Neural progenitor cell (in vitro differentiated cells): Measurements from ENCODE around the gene SIDT2.

Experiments used
- CTCF ChIP-seq: fragments of 200-600 bp; sonication (generic); IDR thresholded peaks from 2 replicates; pipeline ENCODE4 v1.5.1; 2017; ENCODE audit warnings: antibody characterized with exemption, mild to moderate bottlenecking
- EZH2 ChIP-seq: fragments of 200-600 bp; sonication (generic); IDR thresholded peaks from 2 replicates; pipeline ENCODE4 v1.6.1; 2017; ENCODE audit warnings: antibody characterized with exemption, mild to moderate bottlenecking, moderate library complexity
- EZH2phosphoT487 ChIP-seq: fragments of 200-600 bp; sonication (generic); IDR thresholded peaks from 2 replicates; pipeline ENCODE4 v1.6.1; 2017; ENCODE audit warnings: antibody characterized with exemption

DNA sequence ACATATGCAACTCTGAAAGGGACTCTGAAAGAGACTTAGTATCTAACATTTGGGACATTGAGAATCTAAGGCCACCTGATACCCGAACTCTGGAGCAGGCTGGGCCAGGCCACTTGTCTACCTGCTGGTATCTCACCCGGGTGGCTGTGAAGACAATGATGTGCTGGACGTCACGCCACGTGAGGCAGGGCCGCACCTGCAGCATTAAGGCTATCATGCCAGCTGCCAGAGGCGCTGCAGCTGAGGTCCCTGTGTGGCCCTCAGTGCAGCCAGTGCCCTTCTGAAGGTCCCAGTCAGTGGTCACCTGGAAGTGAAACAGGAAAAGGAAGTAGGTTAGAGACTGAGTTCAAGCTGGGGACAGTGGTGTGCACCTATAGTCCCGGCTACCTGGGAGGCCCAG, 40.9 kb downstream of the SIDT2 start:
- TF ChIP-seq EZH2 = no peak
- no peak for TF ChIP-seq CTCF
- no peak for TF ChIP-seq EZH2phosphoT487
